ENCODE results near the gene ADAMTS5. TPM values are rescaled to one million over a fixed set of nuclear protein-coding genes. Genes with fewer than 3 reads are reported as not detected.

Gene ADAMTS5
- total RNA-seq, 6 donors from 2014 or later, result under 0.01 to 5.9 (median 1.6) TPM

DNA sequence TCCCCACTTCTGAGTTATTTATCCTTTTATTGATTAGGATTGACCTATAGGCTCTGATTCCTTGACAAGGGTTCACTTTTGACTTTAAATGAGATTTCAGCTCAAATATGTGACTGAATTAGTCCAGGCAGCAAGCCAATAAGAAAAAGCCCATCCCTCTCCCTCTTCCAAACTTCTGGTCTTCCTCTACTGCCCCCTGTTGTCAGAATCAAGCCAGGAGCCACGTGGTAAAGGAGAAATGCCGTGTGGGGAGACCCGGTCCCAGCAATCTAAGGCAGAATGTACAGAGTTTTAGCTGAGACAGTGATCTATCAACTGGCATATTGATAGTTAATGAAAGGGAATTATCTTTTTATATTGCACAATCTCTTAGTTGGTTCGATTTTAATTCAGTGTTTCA lies 5.2 kb downstream of the ADAMTS5 start:
- no peaks in the 10 kb centered on the region for H3K36me3 ChIP-seq
- no peaks in the 10 kb centered on the region for H3K9me3 ChIP-seq
- no peak overlapping the region for H3K4me3 ChIP-seq
- 43 to 46% methylated on average over 4 of the region's 4 CpGs for WGBS, 2 donors
- no peak for TF ChIP-seq POLR2AphosphoS5 (IDR thresholded peaks at IDR 0.05)
- no peak for TF ChIP-seq EP300 (IDR thresholded peaks at IDR 0.05)
- TF ChIP-seq, protein P1, sequence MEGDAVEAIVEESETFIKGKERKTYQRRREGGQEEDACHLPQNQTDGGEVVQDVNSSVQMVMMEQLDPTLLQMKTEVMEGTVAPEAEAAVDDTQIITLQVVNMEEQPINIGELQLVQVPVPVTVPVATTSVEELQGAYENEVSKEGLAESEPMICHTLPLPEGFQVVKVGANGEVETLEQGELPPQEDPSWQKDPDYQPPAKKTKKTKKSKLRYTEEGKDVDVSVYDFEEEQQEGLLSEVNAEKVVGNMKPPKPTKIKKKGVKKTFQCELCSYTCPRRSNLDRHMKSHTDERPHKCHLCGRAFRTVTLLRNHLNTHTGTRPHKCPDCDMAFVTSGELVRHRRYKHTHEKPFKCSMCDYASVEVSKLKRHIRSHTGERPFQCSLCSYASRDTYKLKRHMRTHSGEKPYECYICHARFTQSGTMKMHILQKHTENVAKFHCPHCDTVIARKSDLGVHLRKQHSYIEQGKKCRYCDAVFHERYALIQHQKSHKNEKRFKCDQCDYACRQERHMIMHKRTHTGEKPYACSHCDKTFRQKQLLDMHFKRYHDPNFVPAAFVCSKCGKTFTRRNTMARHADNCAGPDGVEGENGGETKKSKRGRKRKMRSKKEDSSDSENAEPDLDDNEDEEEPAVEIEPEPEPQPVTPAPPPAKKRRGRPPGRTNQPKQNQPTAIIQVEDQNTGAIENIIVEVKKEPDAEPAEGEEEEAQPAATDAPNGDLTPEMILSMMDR (IDR thresholded peaks at IDR 0.05), result no peak
- no peak for TF ChIP-seq POLR2A (IDR thresholded peaks at IDR 0.05)
- ATAC-seq (ENCODE audit: low FRiP score in 2 of 2) (no peak), DNase-seq (no peak)
- H3K27me3 ChIP-seq, result peaks cover 0 to 10% (median 5%) of the 10 kb centered on the region in 4 donors
- peaks cover 12 to 14% (median 13%) of the 10 kb centered on the region in 4 donors for H3K4me1 ChIP-seq
- no peak overlapping the region for H3K27ac ChIP-seq

GRCh38 chr21:26958788-26959187 lies 8.1 kb downstream of the ADAMTS5 start:
- H3K4me3 ChIP-seq, result no peak overlapping the region
- H3K36me3 ChIP-seq, result no peaks in the 10 kb centered on the region
- 69 to 76% methylated on average over 2 of the region's 2 CpGs for whole genome bisulfite sequencing, 2 donors
- no peaks in the 10 kb centered on the region for H3K9me3 ChIP-seq
- H3K4me1 ChIP-seq, result no peaks in the 10 kb centered on the region
- H3K27me3 ChIP-seq, result no peaks in the 10 kb centered on the region
- no peak for TF ChIP-seq EP300 (IDR thresholded peaks at IDR 0.05)
- TF ChIP-seq POLR2A (IDR thresholded peaks at IDR 0.05), result no peak
- TF ChIP-seq POLR2AphosphoS5 (IDR thresholded peaks at IDR 0.05), result no peak
- TF ChIP-seq, protein P1 (IDR thresholded peaks at IDR 0.05), result no peak
- ATAC-seq (ENCODE audit: low FRiP score in 2 of 2) (no peak), DNase-seq (no peak)
- H3K27ac ChIP-seq, result no peak overlapping the region

DNA sequence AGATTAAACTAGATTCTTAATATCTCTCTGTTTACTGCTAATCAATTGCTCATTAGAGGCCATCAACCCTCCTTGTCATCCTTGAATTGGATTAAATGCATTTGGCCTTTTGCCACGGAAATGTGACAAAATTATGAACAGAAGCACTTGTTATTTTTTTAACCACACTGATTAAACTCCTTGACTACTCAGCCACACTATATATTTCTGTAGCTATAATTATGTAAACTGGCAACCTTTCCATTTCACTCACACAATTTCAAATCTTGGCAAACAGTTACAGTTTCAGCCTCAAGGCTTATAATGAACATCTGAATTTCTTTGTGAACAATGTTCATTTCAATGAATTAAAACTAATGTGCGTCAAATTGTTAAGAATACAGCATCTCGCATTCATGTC lies 10.1 kb downstream of the ADAMTS5 start:
- no peaks in the 10 kb centered on the region for H3K36me3 ChIP-seq
- no peak overlapping the region for H3K27ac ChIP-seq
- H3K9me3 ChIP-seq, result no peaks in the 10 kb centered on the region
- TF ChIP-seq POLR2A (IDR thresholded peaks at IDR 0.05) (no peak), POLR2AphosphoS5 (IDR thresholded peaks at IDR 0.05) (no peak), EP300 (IDR thresholded peaks at IDR 0.05) (no peak)
- TF ChIP-seq, protein P1 (IDR thresholded peaks at IDR 0.05), result no peak
- peaks cover 0 to 5% (median 0%) of the 10 kb centered on the region in 4 donors for H3K4me1 ChIP-seq
- DNase-seq (no peak), ATAC-seq (ENCODE audit: low FRiP score in 2 of 2) (no peak)
- 81 to 84% methylated on average over 3 of the region's 3 CpGs for WGBS, 2 donors
- no peak overlapping the region for H3K4me3 ChIP-seq
- H3K27me3 ChIP-seq, result no peaks in the 10 kb centered on the region

DNA sequence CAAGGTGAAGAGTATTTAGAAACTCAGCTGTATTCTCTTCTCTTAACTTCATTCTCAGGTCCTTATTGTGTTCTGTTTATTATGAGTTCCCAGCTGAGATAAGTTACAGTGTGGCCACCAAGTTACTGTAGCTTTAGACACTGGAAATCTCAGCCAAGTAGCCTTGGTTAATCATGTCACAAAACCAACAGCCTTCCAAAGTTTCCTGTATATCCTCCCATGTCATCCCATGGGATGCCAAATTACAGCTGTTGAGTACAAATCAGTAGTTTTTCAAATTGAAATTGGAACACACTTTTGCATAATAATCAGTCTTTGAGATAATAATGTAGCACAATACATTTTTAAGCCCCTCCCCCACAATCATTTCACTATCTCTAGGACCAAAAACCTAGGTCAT lies 10.7 kb downstream of the ADAMTS5 start:
- no peak for TF ChIP-seq EP300 (IDR thresholded peaks at IDR 0.05)
- TF ChIP-seq POLR2AphosphoS5 (IDR thresholded peaks at IDR 0.05), result no peak
- TF ChIP-seq POLR2A (IDR thresholded peaks at IDR 0.05), result no peak
- TF ChIP-seq, protein P1 (IDR thresholded peaks at IDR 0.05), result no peak
- no peak overlapping the region for H3K27ac ChIP-seq

GRCh38 chr21:26954662-26955121 lies 12.2 kb downstream of the ADAMTS5 start:
- 86 to 88% methylated on average over 9 of the region's 9 CpGs for WGBS, 2 donors

More for the DNA sequence above, 10.7 kb downstream of the ADAMTS5 start:
- H3K27me3 ChIP-seq, result no peaks in the 10 kb centered on the region
- H3K36me3 ChIP-seq, result no peaks in the 10 kb centered on the region
- no peak overlapping the region for H3K4me3 ChIP-seq
- DNase-seq (no peak), ATAC-seq (ENCODE audit: low FRiP score in 2 of 2) (no peak)
- H3K4me1 ChIP-seq, result peaks cover 0 to 5% (median 0%) of the 10 kb centered on the region in 4 donors
- no peaks in the 10 kb centered on the region for H3K9me3 ChIP-seq

More at GRCh38 chr21:26954662-26955121, 12.2 kb downstream of the ADAMTS5 start:
- Histone ChIP-seq H3K36me3 (no peaks in the 10 kb centered on the region), H3K4me3 (no peak overlapping the region), H3K27me3 (no peaks in the 10 kb centered on the region), H3K9me3 (no peaks in the 10 kb centered on the region), H3K27ac (no peak overlapping the region), H3K4me1 (peaks cover 0 to 5% (median 0%) of the 10 kb centered on the region in 4 donors)
- no peak for ATAC-seq (ENCODE audit: low FRiP score in 2 of 2)
- DNase-seq, result no peak
- TF ChIP-seq, protein P1 (IDR thresholded peaks at IDR 0.05), result no peak
- TF ChIP-seq POLR2A (IDR thresholded peaks at IDR 0.05), result no peak

All from upper lobe of left lung (tissue), 6 donors.